HCT116 (cell line): Measurements from ENCODE around the gene SYCP1.

Experiments
- EZH2 ChIP-seq: fragments of 200-600 bp; sonication (generic); IDR thresholded peaks from 2 replicates; pipeline ENCODE4 v1.6.1; 2017; ENCODE audit warnings: antibody characterized with exemption, mixed run types
- JUND ChIP-seq: IDR thresholded peaks from 2 replicates; pipeline ENCODE4 v1.6.1; 2012
- YY1 ChIP-seq: IDR thresholded peaks from 2 replicates; pipeline ENCODE4 v1.6.1; 2011; ENCODE audit warnings: low read length, low read depth, moderate library complexity, mild to moderate bottlenecking; ENCODE audit not compliant: insufficient replicate concordance; ENCODE audit errors: extremely low read depth
- ZFX ChIP-seq: fragments of 450-650 bp; IDR thresholded peaks from 2 replicates; pipeline ENCODE4 v1.6.1; 2017
- TF ChIP-seq, protein P1 (sequence below), 3 experiments: fragments of 200-600 bp in 1 of 3; sonication (generic) in 1 of 3; IDR thresholded peaks in 2 of 3; conservative IDR thresholded peaks in 1 of 3; 2 replicates each; pipeline ENCODE4 v1.5.1; 2012 to 2017; ENCODE audit warnings: low read depth in 2 of 3, low read length in 2 of 3, antibody characterized with exemption in 1 of 3, borderline replicate concordance in 1 of 3, control low read depth in 1 of 3, mild to moderate bottlenecking in 1 of 3, mixed read lengths in 1 of 3, mixed run types in 1 of 3, moderate library complexity in 1 of 3; ENCODE audit not compliant: insufficient read depth in 1 of 3

DNA sequence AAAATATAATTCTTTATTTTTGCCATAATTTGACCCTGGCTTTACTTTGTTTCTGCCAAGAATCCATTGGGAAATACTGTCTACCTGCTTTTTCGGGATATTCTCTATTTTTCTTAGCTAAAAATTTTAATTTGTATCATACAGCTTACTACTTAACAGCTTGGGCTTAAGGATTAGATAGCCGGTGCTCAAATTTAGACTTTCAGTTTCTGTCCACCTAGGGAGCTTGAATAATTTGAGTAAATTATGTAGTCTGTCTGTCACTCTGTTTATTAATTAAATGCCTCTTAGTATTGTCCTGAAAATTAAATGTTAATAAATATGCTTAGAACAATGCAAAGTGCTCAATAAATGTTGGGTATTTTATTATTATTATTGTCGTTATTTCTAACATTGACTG, 6.7 kb downstream of the SYCP1 start:
- no peak for TF ChIP-seq YY1
- no peak for TF ChIP-seq EZH2
- no peak for TF ChIP-seq JUND
- TF ChIP-seq, protein P1, sequence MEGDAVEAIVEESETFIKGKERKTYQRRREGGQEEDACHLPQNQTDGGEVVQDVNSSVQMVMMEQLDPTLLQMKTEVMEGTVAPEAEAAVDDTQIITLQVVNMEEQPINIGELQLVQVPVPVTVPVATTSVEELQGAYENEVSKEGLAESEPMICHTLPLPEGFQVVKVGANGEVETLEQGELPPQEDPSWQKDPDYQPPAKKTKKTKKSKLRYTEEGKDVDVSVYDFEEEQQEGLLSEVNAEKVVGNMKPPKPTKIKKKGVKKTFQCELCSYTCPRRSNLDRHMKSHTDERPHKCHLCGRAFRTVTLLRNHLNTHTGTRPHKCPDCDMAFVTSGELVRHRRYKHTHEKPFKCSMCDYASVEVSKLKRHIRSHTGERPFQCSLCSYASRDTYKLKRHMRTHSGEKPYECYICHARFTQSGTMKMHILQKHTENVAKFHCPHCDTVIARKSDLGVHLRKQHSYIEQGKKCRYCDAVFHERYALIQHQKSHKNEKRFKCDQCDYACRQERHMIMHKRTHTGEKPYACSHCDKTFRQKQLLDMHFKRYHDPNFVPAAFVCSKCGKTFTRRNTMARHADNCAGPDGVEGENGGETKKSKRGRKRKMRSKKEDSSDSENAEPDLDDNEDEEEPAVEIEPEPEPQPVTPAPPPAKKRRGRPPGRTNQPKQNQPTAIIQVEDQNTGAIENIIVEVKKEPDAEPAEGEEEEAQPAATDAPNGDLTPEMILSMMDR (IDR thresholded peaks at IDR 0.05 in 2 of 3, conservative IDR thresholded peaks at IDR 0.05 in 1 of 3; ENCODE audit: borderline replicate concordance in 1 of 3, insufficient read depth in 1 of 3, low read depth in 2 of 3, low read length in 2 of 3), result no peak
- TF ChIP-seq ZFX, result no peak
